OCI-M2 (cell line): ENCODE results near the gene CLSTN1.

Source experiments
- DNase-seq: peaks from one replicate; lab custom pipeline; 2025; ENCODE audit not compliant: unreplicated experiment; lab: John Stamatoyannopoulos, UW

CLSTN1 gene

GRCh38 chr1:9823943-9824701 is at the start of gene CLSTN1:
Gene CLSTN1 (minus strand): TSS chr1:9823965. CDS start chr1:9823733, 232 bp downstream.
- no peak for DNase-seq

GRCh38 chr1:9873385-9873784 is 49.6 kb upstream of the CLSTN1 start:
- no peak for DNase-seq

DNA sequence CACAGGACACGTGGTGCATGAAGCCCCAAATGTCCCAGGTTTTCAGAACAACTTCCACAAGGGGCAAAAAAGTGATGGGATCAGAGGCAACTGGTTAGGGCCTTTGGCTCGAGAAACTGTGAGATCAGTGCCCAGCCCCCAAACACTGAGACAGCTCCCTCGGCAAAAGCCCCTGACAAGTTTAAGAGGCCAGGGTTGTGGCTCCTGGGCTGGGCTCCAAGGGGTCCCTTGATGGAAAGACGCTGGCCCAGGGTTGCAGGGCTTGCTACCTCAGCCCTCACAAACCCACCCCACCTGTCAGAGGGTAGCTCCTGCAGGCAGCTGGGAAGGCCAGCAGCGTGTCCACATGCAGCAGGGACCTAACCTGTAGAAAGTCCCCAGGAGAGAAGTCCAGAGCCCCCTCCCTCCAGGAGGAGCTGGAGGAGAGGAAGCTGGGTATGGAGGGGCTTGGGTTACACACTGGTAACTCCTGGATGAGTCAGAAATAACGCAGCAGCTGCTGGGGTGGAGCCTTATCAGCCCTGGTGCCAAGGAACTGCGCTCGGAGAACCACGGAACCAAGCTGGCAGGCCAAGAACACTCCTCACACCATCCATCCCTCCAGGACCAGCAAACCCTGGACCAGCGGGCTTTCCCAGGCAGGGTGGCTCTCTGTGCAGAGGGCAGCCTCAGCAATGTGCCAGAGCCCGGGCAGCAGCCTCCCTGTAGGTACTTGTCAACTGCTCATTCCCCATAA is 48.8 kb upstream of the CLSTN1 start:
- no peak for DNase-seq

DNA sequence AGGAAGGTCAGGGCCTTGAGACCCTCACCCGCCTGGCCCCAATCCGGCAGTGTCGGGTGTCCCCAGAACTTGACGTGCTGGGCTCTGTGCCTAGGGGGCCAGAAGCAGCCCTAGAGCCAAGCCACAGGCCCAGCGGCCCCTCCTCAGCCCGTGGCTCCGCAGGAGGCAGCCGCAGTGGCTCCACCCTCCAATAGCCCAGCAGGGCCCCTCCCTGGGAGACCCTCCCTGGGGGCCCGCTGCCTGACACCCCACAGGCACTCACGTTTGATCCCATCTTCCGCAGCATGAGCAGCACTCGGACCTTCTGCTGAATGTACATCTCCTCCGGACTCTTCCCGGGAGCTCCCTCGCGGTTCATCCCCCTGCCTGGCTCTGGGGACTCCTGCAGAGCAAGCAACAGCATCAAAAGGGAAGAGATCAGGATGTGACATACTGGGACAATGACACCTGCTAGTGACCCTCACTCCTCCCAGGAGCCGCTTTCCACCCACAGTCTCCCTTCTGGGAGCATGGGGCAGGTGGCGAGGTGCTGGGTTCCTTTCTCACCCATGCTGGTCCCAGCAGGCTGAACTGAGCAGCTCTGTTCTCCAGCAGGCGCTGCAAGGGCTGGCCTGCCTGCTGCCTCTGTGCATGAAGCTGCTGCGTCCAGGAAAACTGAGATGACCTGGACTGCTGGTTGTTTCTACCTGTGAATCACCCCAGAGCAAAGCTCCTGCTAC is 48.1 kb upstream of the CLSTN1 start:
- DNase-seq, result no peak

DNA sequence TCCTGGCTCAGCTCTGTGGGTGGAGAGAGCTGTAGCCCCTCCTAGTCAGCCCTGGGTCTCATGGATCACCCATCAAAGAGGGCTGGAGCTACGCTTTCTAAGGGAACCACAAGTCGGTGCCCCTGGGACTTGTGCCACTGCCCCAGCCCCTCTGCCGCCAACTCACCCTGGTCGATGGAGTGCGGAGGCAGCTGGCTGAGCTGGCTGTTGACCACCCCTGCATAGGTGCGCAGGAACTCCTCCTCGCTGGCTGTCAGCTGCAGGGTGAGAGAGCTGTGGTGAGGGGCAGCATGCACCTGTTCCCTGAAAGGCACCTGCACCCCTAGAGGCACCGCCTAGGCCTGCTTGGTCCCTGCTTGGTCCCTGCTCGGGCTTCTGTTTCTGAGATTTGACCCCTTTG is 47.3 kb upstream of the CLSTN1 start:
- no peak for DNase-seq

GRCh38 chr1:9870572-9870971 is 46.8 kb upstream of the CLSTN1 start:
- no peak for DNase-seq

DNA sequence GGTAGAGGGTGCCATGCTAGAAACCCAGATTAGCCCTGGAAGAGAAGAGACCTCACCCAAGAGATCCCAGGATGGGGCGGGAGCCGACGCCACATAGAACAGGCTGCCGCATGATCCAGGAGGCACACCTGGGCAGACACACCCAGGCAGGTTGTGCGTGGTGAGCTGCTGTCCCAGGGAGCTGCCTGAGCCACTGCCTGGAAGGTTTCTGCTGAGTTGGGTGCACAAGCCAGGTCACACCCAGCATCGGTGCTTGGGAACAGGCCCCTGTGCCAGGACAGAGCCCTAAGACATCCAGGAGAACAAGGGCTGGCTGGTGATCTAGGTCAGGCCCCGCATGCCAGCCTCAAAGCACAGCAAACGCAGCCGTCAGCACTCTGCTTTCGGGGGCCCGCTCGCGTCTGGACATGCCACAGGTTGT is 46.1 kb upstream of the CLSTN1 start:
- no peak for DNase-seq

GRCh38 chr1:9868244-9868590 is 44.5 kb upstream of the CLSTN1 start:
- DNase-seq, result no peak

- peak; percentile 56 for DNase-seq
These were observed 43.9 kb upstream of the CLSTN1 start for GRCh38 chr1:9867408-9868243.

GRCh38 chr1:9866836-9867235 is 43.1 kb upstream of the CLSTN1 start:
- DNase-seq, result no peak

DNA sequence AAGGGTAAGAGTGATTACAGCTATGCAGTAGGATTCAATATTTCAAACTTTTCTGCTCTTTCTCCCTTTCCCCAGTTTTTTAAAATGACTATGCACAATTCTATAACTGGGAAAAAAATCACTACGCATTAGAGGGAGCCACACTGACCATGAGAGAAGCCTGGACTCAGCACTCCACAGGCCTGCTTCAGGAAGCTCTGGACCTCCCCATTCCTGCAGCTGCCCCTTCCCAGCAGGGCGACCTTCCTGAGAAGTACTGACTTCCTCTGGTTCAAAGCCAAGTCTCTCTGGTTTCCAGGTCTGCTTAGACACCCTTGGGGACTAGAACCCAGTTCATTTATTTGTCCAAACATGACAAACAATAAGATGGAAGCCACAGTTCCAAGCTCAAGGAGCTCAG is 42.0 kb upstream of the CLSTN1 start:
- no peak for DNase-seq

DNA sequence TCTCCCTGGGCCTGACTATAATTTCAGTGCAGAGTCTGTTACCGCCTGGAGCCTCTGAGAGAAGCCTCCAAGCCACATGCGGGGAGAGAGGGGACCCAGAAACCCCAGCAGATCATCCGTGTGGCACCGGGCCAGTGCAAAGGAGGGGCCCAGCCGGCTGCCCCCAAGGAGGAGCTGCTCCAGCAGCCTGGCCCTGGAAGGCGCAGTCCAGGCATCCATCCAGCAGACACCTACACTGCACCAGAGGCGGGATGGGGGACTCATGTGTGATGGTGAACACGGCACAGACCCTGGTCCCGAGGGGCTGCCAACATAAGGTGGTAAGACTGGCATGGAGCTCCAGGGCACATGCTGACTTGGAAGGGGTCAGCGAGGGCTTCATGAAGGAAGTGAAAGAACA is 39.6 kb upstream of the CLSTN1 start:
- no peak for DNase-seq

DNA sequence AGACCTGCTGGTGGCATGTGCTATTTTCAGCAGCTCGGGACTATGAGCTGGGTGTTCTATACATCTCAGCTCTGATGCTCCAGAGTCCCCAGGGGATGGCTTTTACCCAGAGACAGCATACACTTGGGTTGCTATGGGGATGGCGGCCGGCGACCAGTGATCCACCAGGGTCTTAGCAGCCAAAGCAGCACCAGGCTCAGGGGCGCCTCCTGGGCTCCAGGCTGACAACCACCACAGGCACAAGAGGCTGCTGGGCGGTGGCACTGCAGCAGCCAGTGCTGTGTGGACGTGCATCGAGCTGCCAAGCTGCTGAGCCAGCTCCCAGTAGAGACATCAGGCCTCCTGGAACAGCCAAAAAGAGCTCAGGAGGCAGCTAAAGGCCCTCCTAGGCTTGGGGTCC is 37.6 kb upstream of the CLSTN1 start:
- DNase-seq, result no peak

- no peak for DNase-seq
These were observed 37.1 kb upstream of the CLSTN1 start for GRCh38 chr1:9860887-9861286.

GRCh38 chr1:9859281-9860014 is 35.7 kb upstream of the CLSTN1 start:
- no peak for DNase-seq

DNA sequence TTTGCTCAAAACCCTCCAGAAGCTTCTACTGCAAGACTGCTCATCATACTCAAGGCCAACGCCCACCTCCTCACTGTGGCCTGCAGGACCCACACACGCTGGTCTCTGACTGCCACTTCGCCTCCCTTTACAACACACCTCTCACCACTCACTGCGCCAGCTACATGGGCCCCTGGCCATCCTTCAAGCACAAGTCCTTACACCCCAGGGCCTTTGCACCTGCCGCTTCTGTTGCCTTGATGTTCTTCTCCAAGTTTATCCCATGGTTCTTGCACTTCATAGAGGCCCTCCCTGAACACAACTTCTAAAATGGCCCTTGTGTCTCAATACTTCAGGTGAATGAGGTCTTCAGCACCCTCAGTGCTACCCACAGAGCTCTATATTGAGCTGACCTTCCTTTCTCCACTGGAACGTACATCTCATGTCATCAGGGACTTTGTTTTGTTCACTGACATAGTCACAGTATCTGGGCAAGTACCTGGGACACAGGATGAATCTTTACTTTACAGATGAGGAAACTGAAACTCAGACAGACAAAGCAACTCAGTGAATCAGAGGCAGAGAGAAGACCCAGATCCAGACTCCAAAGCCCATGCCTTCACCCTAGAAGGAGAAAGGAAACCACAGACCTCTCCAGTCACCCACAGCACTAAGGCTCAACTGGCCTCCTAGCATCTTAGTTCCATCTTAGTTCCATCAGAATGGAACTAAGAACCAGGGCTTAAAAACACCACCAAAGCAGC is 34.7 kb upstream of the CLSTN1 start:
- no peak for DNase-seq

GRCh38 chr1:9855186-9855585 is 31.4 kb upstream of the CLSTN1 start:
- no peak for DNase-seq

GRCh38 chr1:9853249-9853595 is 29.5 kb upstream of the CLSTN1 start:
- DNase-seq, result no peak

DNA sequence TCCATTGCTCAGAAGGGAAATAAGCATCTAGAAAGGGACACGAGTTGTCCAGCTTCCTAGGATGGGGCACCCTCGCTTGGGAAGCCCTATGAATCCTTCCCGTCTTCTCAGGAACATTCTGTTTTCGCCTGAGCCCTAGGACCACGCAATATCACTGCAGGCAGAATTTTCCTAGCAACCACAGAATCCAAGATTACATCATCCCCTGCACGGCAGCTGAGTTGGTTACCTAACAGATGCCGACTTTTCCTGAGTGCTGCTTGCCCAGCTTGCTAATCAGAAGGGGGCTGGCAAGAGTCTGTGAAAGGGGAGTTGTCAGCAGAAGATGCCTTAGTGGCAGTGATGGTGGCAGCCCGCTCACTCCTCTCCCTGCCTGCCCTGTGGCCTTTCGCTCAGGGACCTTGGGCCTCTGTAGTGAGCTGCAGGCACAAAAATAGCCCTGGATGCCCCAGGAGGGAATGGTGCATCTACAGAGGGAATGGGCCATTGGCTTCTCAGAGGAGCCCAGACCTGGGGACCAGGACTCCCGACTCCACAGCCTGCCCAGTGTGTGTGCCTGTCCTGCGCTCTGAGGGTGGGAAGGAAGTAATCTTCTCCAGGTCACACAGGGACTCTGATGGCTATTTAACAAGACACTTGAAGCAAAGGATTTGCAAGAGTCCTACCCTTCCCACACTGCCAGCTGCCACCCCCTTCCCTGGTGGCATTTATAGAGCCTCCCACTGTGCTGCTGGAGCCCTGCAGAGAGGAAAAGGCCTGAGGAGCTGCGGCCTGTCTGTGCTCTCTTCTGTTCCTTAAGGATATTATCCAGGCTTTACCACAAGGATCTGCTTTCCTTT is 28.9 kb upstream of the CLSTN1 start:
- DNase-seq, result no peak
